Spleen (tissue), 11 donors: Measurements from ENCODE around the gene PLCD4. TPM values are rescaled to one million over a fixed set of nuclear protein-coding genes. Genes with fewer than 3 reads are reported as not detected.

Experiments used
- DNase-seq: peaks from one replicate; pipeline ENCODE4 v3.0.0-alpha.2; 2020
- H3K27ac ChIP-seq, 8 donors: fragments of 200-600 bp; sonication (generic) in 7 of 8; 1 replicate in 4 of 8; 2 replicates in 4 of 8; pipeline versions ENCODE4 v1.5.0 to v1.8.0; 2016 to 2021; ENCODE audit warnings: inconsistent platforms in 4 of 8, mild to moderate bottlenecking in 4 of 8, moderate library complexity in 1 of 8
- H3K27me3 ChIP-seq, 7 donors: fragments of 200-600 bp; sonication (generic) in 6 of 7; replicated peaks in 1 of 7; 1 replicate in 4 of 7; 2 replicates in 3 of 7; pipeline versions ENCODE4 v1.5.0 to v1.8.0; 2016 to 2021; ENCODE audit warnings: inconsistent platforms in 3 of 7, mild to moderate bottlenecking in 1 of 7
- H3K36me3 ChIP-seq, 6 donors: fragments of 200-600 bp; sonication (generic) in 5 of 6; 1 replicate in 4 of 6; 2 replicates in 2 of 6; pipeline versions ENCODE4 v1.5.0 to v1.8.0; 2016 to 2021; ENCODE audit warnings: inconsistent platforms in 2 of 6
- H3K4me1 ChIP-seq, 6 donors: fragments of 200-600 bp; sonication (generic) in 5 of 6; 1 replicate in 3 of 6; 2 replicates in 3 of 6; pipeline versions ENCODE4 v1.5.0 to v1.8.0; 2016 to 2021; ENCODE audit warnings: inconsistent platforms in 3 of 6
- H3K4me3 ChIP-seq, 8 donors: fragments of 200-600 bp; sonication (generic) in 7 of 8; 1 replicate in 4 of 8; 2 replicates in 4 of 8; pipeline versions ENCODE4 v1.5.0 to v1.8.0; 2016 to 2021; ENCODE audit warnings: inconsistent platforms in 4 of 8, mild to moderate bottlenecking in 4 of 8, moderate library complexity in 2 of 8
- H3K9me3 ChIP-seq, 8 donors: fragments of 200-600 bp; sonication (generic) in 7 of 8; 1 replicate in 4 of 8; 2 replicates in 4 of 8; pipeline versions ENCODE4 v1.5.0 to v1.8.0; 2016 to 2021; ENCODE audit warnings: inconsistent platforms in 4 of 8
- POLR2A ChIP-seq, 3 donors: fragments of 450-650 bp; IDR thresholded peaks; one replicate each; pipeline ENCODE4 v1.5.1; 2017; ENCODE audit warnings: antibody characterized with exemption in 3 of 3, mild to moderate bottlenecking in 1 of 3
- POLR2AphosphoS5 ChIP-seq, 3 donors: sonication (generic); formaldehyde crosslinking; IDR thresholded peaks; one replicate each; pipeline ENCODE4 v1.5.1; 2017; ENCODE audit warnings: antibody characterized with exemption in 3 of 3
- WGBS, 5 donors: extraction: QIAGEN DNeasy Blood & Tissue Kit in 3 of 5; methylation state at CpG; one replicate each; pipeline versions ENCODE4 v1.1.5 to v1.1.7; 2013 to 2018; 5-methylcytosine and 5-hydroxymethylcytosine counted together
- intact Hi-C: fragments of 100-400 bp; cut with DNase I; formaldehyde crosslinking; loops from one replicate; pipeline ENCODE4 v1.15.0; 2023; ENCODE audit warnings: low total_unique reads
- polyA plus RNA-seq, 3 donors: library from polyadenylated mRNA; stranded (reverse); fragments of 200-250 nt; gene quantifications; one replicate each; pipeline ENCODE4 v1.2.1, GENCODE V29; 2013
- total RNA-seq, 7 donors: library from RNA; depleted of rRNA in 3 of 7; stranded (reverse); fragments of >200 nt in 3 of 7; fragmentation: NEBNext Ultra II Directional in 4 of 7; extraction: Animal tissue kit (Norgen Biotek cat#: 25700) in 4 of 7; gene quantifications; one replicate each; pipeline versions ENCODE4 v1.1.0 to v1.2.1, GENCODE V29; 2016 to 2021
- TF ChIP-seq, protein P1 (sequence below), 11 experiments: fragments of 200-600 bp in 7 of 11; fragments of 450-650 bp in 4 of 11; sonication (generic) in 4 of 11; IDR thresholded peaks in 8 of 11; conservative IDR thresholded peaks in 3 of 11; 1 replicate in 7 of 11; 2 replicates in 4 of 11; pipeline versions ENCODE4 v1.4.0 to v1.8.0; 2016 to 2021; ENCODE audit warnings: antibody characterized with exemption in 11 of 11, inconsistent platforms in 4 of 11, mild to moderate bottlenecking in 1 of 11
- donor health status: healthy with polysubstance abuse.
- donor health status: DM: no; HTN: no; CAD: no; lungs with moderate emphysema.
- donor health status: DM: no; HTN: no; CAD: no.
- donor health status: Bipolar disorder and iron deficiency.
- donor health status: healthy.
- donor health status: DM: no; HTN: no; CAD: no.
- donor health status: DM: yes; HTN: yes; CAD: no.

Gene PLCD4
- total and polyA plus RNA-seq, 10 donors = 0.13 to 0.92 (median 0.55) TPM

DNA sequence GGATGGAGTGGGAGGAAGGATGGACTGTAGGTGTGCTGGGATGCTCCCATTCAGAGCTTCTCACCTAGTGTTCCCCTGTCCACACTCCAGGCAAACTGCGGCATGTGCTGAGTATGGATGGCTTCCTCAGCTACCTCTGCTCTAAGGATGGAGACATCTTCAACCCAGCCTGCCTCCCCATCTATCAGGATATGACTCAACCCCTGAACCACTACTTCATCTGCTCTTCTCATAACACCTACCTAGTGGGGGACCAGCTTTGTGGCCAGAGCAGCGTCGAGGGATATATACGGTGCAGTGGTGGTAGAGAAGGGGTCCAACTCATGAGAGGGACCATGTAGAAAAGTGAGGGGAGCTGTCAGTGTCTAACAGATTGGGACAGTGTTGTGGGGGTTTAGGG, 20.2 kb downstream of the PLCD4 start:
- peaks cover 0 to 4% (median 2%) of the 10 kb centered on the region in 6 donors for H3K4me1 ChIP-seq
- H3K27ac ChIP-seq = no peak overlapping the region
- H3K27me3 ChIP-seq = no peaks in the 10 kb centered on the region
- TF ChIP-seq POLR2A (IDR thresholded peaks at IDR 0.05) = no peak
- TF ChIP-seq, protein P1, sequence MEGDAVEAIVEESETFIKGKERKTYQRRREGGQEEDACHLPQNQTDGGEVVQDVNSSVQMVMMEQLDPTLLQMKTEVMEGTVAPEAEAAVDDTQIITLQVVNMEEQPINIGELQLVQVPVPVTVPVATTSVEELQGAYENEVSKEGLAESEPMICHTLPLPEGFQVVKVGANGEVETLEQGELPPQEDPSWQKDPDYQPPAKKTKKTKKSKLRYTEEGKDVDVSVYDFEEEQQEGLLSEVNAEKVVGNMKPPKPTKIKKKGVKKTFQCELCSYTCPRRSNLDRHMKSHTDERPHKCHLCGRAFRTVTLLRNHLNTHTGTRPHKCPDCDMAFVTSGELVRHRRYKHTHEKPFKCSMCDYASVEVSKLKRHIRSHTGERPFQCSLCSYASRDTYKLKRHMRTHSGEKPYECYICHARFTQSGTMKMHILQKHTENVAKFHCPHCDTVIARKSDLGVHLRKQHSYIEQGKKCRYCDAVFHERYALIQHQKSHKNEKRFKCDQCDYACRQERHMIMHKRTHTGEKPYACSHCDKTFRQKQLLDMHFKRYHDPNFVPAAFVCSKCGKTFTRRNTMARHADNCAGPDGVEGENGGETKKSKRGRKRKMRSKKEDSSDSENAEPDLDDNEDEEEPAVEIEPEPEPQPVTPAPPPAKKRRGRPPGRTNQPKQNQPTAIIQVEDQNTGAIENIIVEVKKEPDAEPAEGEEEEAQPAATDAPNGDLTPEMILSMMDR (IDR thresholded peaks at IDR 0.05 in 8 of 11, conservative IDR thresholded peaks at IDR 0.05 in 3 of 11) = no peak
- no peak for TF ChIP-seq POLR2AphosphoS5 (IDR thresholded peaks at IDR 0.05)
- H3K9me3 ChIP-seq = no peaks in the 10 kb centered on the region
- intact Hi-C loops = no loop called here
- DNase-seq = no peak
- H3K36me3 ChIP-seq = peaks cover 0 to 2% (median 0%) of the 10 kb centered on the region in 6 donors
- 87 to 99% (median 95%) methylated on average over 3 to 4 of the region's 4 CpGs for whole genome bisulfite sequencing, 5 donors
- H3K4me3 ChIP-seq = no peak overlapping the region

DNA sequence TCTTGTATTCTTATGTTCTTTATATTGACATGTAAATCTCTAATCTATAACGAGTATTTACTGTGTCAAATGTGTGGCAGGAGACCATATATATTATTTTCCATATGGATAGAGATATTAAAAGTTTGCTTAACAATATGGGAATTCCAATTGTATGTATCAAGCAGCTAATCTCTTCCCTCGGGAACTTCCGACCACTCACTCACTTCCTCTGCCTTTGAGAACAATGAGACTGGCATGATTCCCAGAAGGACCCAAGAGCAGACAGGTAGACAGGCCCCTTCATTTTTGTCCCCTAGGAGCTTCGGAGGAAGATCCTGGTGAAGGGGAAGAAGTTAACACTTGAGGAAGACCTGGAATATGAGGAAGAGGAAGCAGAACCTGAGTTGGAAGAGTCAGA, 24.1 kb downstream of the PLCD4 start:
- Histone ChIP-seq H3K36me3 (peaks cover 0 to 41% (median 35%) of the 10 kb centered on the region in 6 donors), H3K27me3 (no peaks in the 10 kb centered on the region), H3K4me1 (no peaks in the 10 kb centered on the region), H3K27ac (no peak overlapping the region), H3K9me3 (no peaks in the 10 kb centered on the region), H3K4me3 (no peak overlapping the region)
- TF ChIP-seq, protein P1 (IDR thresholded peaks at IDR 0.05 in 8 of 11, conservative IDR thresholded peaks at IDR 0.05 in 3 of 11) = no peak
- TF ChIP-seq POLR2A (IDR thresholded peaks at IDR 0.05) (no peak), POLR2AphosphoS5 (IDR thresholded peaks at IDR 0.05) (no peak)
- intact Hi-C loops = no loop called here
- WGBS, 5 donors = 64 to 82% (median 70%) methylated on average over 4 of the region's 4 CpGs
- no peak for DNase-seq

DNA sequence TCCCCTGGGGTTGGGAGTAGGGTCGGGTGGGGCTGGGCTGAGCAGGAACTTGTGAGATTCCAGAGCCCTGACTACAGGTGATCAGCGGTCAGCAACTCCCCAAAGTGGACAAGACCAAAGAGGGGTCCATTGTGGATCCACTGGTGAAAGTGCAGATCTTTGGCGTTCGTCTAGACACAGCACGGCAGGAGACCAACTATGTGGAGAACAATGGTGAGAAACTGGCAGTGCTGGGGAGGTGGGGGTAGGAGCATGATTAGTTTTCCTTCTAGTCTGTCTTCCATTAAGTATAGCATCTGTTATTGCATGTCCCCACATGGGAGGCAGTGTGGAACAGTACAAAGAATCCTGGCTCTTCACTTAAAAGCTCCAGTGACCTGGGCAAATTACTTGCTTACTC, 28.0 kb downstream of the PLCD4 start:
- Histone ChIP-seq H3K27me3 (no peaks in the 10 kb centered on the region), H3K27ac (no peak overlapping the region), H3K9me3 (no peaks in the 10 kb centered on the region), H3K4me3 (no peak overlapping the region), H3K36me3 (peaks cover 4 to 80% (median 72%) of the 10 kb centered on the region in 6 donors), H3K4me1 (no peaks in the 10 kb centered on the region)
- no peak for DNase-seq
- WGBS, 5 donors = 95 to 98% (median 97%) methylated on average over 5 of the region's 5 CpGs
- intact Hi-C loops = no loop called here
- TF ChIP-seq POLR2A (IDR thresholded peaks at IDR 0.05) = no peak
- no peak for TF ChIP-seq POLR2AphosphoS5 (IDR thresholded peaks at IDR 0.05)
- TF ChIP-seq, protein P1 (IDR thresholded peaks at IDR 0.05 in 8 of 11, conservative IDR thresholded peaks at IDR 0.05 in 3 of 11) = no peak

DNA sequence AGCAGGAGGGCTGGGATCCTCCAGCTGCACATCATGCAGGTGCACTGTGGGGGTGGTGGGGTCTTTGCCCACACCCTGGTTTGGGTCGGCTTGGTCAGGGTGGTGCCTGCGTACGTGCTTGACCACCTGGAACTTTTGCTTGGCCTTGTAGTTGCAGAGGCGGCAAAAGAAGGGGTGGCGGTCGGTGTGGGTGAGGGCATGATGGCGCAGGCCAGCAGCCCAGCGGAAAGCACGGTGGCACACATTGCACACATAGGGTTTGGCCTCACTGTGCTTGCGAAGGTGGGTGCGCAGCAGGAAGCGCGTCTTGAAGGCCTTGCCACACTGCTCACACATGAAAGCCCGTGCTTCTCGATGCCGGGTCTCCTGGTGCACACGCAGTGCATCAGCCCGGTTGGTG, 30.7 kb downstream of the PLCD4 start:
- DNase-seq = no peak
- TF ChIP-seq POLR2A (IDR thresholded peaks at IDR 0.05) (no peak), POLR2AphosphoS5 (IDR thresholded peaks at IDR 0.05) (peak in 1 of 3 donors; percentile 50)
- intact Hi-C loops = no loop called here
- H3K4me1 ChIP-seq = no peaks in the 10 kb centered on the region
- peaks cover 4 to 100% (median 92%) of the 10 kb centered on the region in 6 donors for H3K36me3 ChIP-seq
- WGBS, 5 donors = 96 to 98% (median 97%) methylated on average over 18 of the region's 18 CpGs
- no peak overlapping the region for H3K4me3 ChIP-seq
- no peak overlapping the region for H3K27ac ChIP-seq
- no peaks in the 10 kb centered on the region for H3K9me3 ChIP-seq
- no peaks in the 10 kb centered on the region for H3K27me3 ChIP-seq
